HCT116 (cell line): ENCODE measurements around the gene SLC27A1. TPM values are rescaled to one million over a fixed set of nuclear protein-coding genes. Genes with fewer than 3 reads are reported as not detected.

Experiments
- ATAC-seq: fragments of 200-7000 bp; cut with Tn5 transposase; 2 replicates; pipeline ENCODE4 v1.9.1; 2020; ENCODE audit warnings: mild to moderate bottlenecking, moderate library complexity
- BruUV-seq: library from RNA; stranded (reverse); fragments of 400-500 nt; replicated peaks from 2 replicates; lab custom pipeline; 2021; lab: Mats Ljungman, UMichigan
- CTCF ChIA-PET: fragments of 300-600 bp; sonication (Branson Sonifier 250); formaldehyde crosslinking; loops from one replicate; lab custom pipeline; 2021; ENCODE audit warnings: antibody characterized with exemption; lab: Charles Lee
- POLR2A ChIA-PET: fragments of 300-600, 350-600 bp; sonication (Branson Sonifier 250); formaldehyde crosslinking; loops from one replicate; lab custom pipeline; 2021; ENCODE audit warnings: antibody characterized with exemption; lab: Charles Lee
- RAD21 ChIA-PET, 2 experiments: fragments of 300-600 bp; sonication (Branson Sonifier 250); formaldehyde crosslinking; loops; one replicate each; lab custom pipeline; 2023; ENCODE audit warnings: low total read pairs in 2 of 2; ENCODE audit not compliant: uncharacterized antibody in 2 of 2, unreplicated experiment in 2 of 2, low non-redundant PET in 1 of 2; lab: Charles Lee
- DNase-seq: peaks from one replicate; pipeline ENCODE4 v3.0.0-alpha.2; 2010; ENCODE audit warnings: low read depth, low spot score
- H2AFZ ChIP-seq: fragments of 200-600 bp; shearing (Covaris generic), sonication (generic); 2 replicates; pipeline ENCODE4 v1.6.1; 2017; ENCODE audit warnings: low read depth, mixed run types, mixed read lengths, antibody characterized with exemption, low read length; ENCODE audit not compliant: poor library complexity, severe bottlenecking
- H3K27ac ChIP-seq: 2 replicates; pipeline ENCODE4 v1.5.1; 2012; ENCODE audit warnings: low read depth, low read length
- H3K27me3 ChIP-seq: fragments of 200-600 bp; sonication (generic); 2 replicates; pipeline ENCODE4 v1.6.1; 2016; ENCODE audit warnings: mixed run types, low read length, mixed read lengths; ENCODE audit not compliant: insufficient read depth
- H3K36me3 ChIP-seq, 2 experiments: fragments of 200-500 bp in 1 of 2; fragments of 200-600 bp in 1 of 2; sonication (Bioruptor generic) in 1 of 2; sonication (generic) in 1 of 2; 2 replicates each; pipeline versions ENCODE4 v1.5.1 to v1.6.1; 2014 to 2016; ENCODE audit warnings: low read length in 2 of 2, inconsistent platforms in 1 of 2, mixed read lengths in 1 of 2, mixed run types in 1 of 2; ENCODE audit not compliant: insufficient read depth in 2 of 2, control insufficient read depth in 1 of 2
- H3K4me1 ChIP-seq, 2 experiments: fragments of 200-600 bp in 1 of 2; sonication (generic) in 1 of 2; 2 replicates each; pipeline versions ENCODE4 v1.5.1 to v1.6.1; 2012 to 2017; ENCODE audit warnings: low read length in 2 of 2, inconsistent platforms in 1 of 2, mild to moderate bottlenecking in 1 of 2, mixed read lengths in 1 of 2, mixed run types in 1 of 2, moderate library complexity in 1 of 2; ENCODE audit not compliant: insufficient read depth in 2 of 2, control insufficient read depth in 1 of 2
- H3K4me2 ChIP-seq: fragments of 200-600 bp; sonication (generic); 2 replicates; pipeline ENCODE4 v1.6.1; 2017; ENCODE audit warnings: mixed run types, low read length, mixed read lengths
- H3K4me3 ChIP-seq, 2 experiments: fragments of 200-600 bp in 1 of 2; sonication (generic) in 1 of 2; replicated peaks in 1 of 2; 2 replicates each; pipeline ENCODE4 v1.5.1; 2011 to 2016; ENCODE audit warnings: low read length in 2 of 2, control low read depth in 1 of 2, low read depth in 1 of 2, mild to moderate bottlenecking in 1 of 2, mixed read lengths in 1 of 2, mixed run types in 1 of 2
- H3K79me2 ChIP-seq: fragments of 200-600 bp; sonication (generic); 2 replicates; pipeline ENCODE4 v1.6.1; 2017; ENCODE audit warnings: mild to moderate bottlenecking, mixed run types, low read length, moderate library complexity, mixed read lengths; ENCODE audit not compliant: insufficient read depth
- H3K9ac ChIP-seq: fragments of 200-600 bp; sonication (generic); 2 replicates; pipeline ENCODE4 v1.6.1; 2016; ENCODE audit warnings: low read length, mixed read lengths
- H3K9me2 ChIP-seq: fragments of 200-600 bp; sonication (generic), shearing (Covaris generic); 2 replicates; pipeline ENCODE4 v1.6.1; 2017; ENCODE audit warnings: mixed run types, mild to moderate bottlenecking, moderate library complexity; ENCODE audit not compliant: insufficient read depth
- H3K9me3 ChIP-seq, 2 experiments: fragments of 200-500 bp in 1 of 2; fragments of 200-600 bp in 1 of 2; sonication (Bioruptor generic) in 1 of 2; sonication (generic) in 1 of 2; 2 replicates each; pipeline ENCODE4 v1.6.1; 2014 to 2017; ENCODE audit warnings: low read length in 2 of 2, mixed read lengths in 2 of 2, inconsistent platforms in 1 of 2, low read depth in 1 of 2, mild to moderate bottlenecking in 1 of 2, mixed run types in 1 of 2, moderate library complexity in 1 of 2; ENCODE audit not compliant: control insufficient read depth in 1 of 2, insufficient read depth in 1 of 2
- H4K20me1 ChIP-seq: fragments of 200-600 bp; sonication (generic), shearing (Covaris generic); 2 replicates; pipeline ENCODE4 v1.6.1; 2017; ENCODE audit warnings: mixed run types, mild to moderate bottlenecking, moderate library complexity; ENCODE audit not compliant: insufficient read depth
- CBX3 ChIP-seq: IDR thresholded peaks from 2 replicates; pipeline ENCODE4 v1.6.1; 2012; ENCODE audit warnings: low read depth
- CEBPB ChIP-seq: IDR thresholded peaks from 2 replicates; pipeline ENCODE4 v1.6.1; 2012; ENCODE audit warnings: low read depth
- ELF1 ChIP-seq: IDR thresholded peaks from 2 replicates; pipeline ENCODE4 v1.6.1; 2012; ENCODE audit warnings: low read depth, borderline replicate concordance
- EZH2 ChIP-seq: fragments of 200-600 bp; sonication (generic); IDR thresholded peaks from 2 replicates; pipeline ENCODE4 v1.6.1; 2017; ENCODE audit warnings: antibody characterized with exemption, mixed run types
- YY1 ChIP-seq: IDR thresholded peaks from 2 replicates; pipeline ENCODE4 v1.6.1; 2011; ENCODE audit warnings: low read length, low read depth, moderate library complexity, mild to moderate bottlenecking; ENCODE audit not compliant: insufficient replicate concordance; ENCODE audit errors: extremely low read depth
- intact Hi-C: fragments of 100-400 bp; cut with micrococcal nuclease; formaldehyde crosslinking; loops from 2 replicates; pipeline ENCODE4 v1.10.0; 2022
- total RNA-seq: library from RNA; stranded (reverse); gene quantifications from one replicate; pipeline ENCODE4 v1.2.1, GENCODE V29; 2021; ENCODE audit not compliant: unreplicated experiment
- TF ChIP-seq, protein P1 (sequence below): IDR thresholded peaks from 2 replicates; pipeline ENCODE4 v1.6.1; 2011; ENCODE audit warnings: mild to moderate bottlenecking, low read length, moderate library complexity; ENCODE audit not compliant: insufficient replicate concordance; ENCODE audit errors: extremely low read depth
- TF ChIP-seq, protein P2 (sequence below): IDR thresholded peaks from 2 replicates; pipeline ENCODE4 v1.6.1; 2012; ENCODE audit warnings: low read depth
- TF ChIP-seq, protein P3 (sequence below), 3 experiments: fragments of 200-600 bp in 1 of 3; sonication (generic) in 1 of 3; IDR thresholded peaks in 2 of 3; conservative IDR thresholded peaks in 1 of 3; 2 replicates each; pipeline ENCODE4 v1.5.1; 2012 to 2017; ENCODE audit warnings: low read depth in 2 of 3, low read length in 2 of 3, antibody characterized with exemption in 1 of 3, borderline replicate concordance in 1 of 3, control low read depth in 1 of 3, mild to moderate bottlenecking in 1 of 3, mixed read lengths in 1 of 3, mixed run types in 1 of 3, moderate library complexity in 1 of 3; ENCODE audit not compliant: insufficient read depth in 1 of 3

The SLC27A1 gene
- total RNA-seq, 1 experiment from 2014 or later = 22.5 TPM

- no peak overlapping the region for H3K4me2 ChIP-seq
- CTCF ChIA-PET = no interaction called here
- no peak overlapping the region for H3K4me3 ChIP-seq
- peak; percentile 22 for DNase-seq
- H3K27ac ChIP-seq = no peak overlapping the region
- no peak overlapping the region for H3K9ac ChIP-seq
- RAD21 ChIA-PET = no interaction called here
- intact Hi-C loops = no loop called here
- TF ChIP-seq, protein P1, sequence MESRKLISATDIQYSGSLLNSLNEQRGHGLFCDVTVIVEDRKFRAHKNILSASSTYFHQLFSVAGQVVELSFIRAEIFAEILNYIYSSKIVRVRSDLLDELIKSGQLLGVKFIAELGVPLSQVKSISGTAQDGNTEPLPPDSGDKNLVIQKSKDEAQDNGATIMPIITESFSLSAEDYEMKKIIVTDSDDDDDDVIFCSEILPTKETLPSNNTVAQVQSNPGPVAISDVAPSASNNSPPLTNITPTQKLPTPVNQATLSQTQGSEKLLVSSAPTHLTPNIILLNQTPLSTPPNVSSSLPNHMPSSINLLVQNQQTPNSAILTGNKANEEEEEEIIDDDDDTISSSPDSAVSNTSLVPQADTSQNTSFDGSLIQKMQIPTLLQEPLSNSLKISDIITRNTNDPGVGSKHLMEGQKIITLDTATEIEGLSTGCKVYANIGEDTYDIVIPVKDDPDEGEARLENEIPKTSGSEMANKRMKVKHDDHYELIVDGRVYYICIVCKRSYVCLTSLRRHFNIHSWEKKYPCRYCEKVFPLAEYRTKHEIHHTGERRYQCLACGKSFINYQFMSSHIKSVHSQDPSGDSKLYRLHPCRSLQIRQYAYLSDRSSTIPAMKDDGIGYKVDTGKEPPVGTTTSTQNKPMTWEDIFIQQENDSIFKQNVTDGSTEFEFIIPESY = no peak
- no peak for TF ChIP-seq YY1
- TF ChIP-seq CBX3 = 0 out of 2 replicates have a peak, but pooled peaks have one; percentile 20
- no peak for TF ChIP-seq ELF1
- TF ChIP-seq, protein P2, sequence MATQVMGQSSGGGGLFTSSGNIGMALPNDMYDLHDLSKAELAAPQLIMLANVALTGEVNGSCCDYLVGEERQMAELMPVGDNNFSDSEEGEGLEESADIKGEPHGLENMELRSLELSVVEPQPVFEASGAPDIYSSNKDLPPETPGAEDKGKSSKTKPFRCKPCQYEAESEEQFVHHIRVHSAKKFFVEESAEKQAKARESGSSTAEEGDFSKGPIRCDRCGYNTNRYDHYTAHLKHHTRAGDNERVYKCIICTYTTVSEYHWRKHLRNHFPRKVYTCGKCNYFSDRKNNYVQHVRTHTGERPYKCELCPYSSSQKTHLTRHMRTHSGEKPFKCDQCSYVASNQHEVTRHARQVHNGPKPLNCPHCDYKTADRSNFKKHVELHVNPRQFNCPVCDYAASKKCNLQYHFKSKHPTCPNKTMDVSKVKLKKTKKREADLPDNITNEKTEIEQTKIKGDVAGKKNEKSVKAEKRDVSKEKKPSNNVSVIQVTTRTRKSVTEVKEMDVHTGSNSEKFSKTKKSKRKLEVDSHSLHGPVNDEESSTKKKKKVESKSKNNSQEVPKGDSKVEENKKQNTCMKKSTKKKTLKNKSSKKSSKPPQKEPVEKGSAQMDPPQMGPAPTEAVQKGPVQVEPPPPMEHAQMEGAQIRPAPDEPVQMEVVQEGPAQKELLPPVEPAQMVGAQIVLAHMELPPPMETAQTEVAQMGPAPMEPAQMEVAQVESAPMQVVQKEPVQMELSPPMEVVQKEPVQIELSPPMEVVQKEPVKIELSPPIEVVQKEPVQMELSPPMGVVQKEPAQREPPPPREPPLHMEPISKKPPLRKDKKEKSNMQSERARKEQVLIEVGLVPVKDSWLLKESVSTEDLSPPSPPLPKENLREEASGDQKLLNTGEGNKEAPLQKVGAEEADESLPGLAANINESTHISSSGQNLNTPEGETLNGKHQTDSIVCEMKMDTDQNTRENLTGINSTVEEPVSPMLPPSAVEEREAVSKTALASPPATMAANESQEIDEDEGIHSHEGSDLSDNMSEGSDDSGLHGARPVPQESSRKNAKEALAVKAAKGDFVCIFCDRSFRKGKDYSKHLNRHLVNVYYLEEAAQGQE = no peak
- TF ChIP-seq EZH2 = no peak
- no peak for TF ChIP-seq CEBPB
- TF ChIP-seq, protein P3, sequence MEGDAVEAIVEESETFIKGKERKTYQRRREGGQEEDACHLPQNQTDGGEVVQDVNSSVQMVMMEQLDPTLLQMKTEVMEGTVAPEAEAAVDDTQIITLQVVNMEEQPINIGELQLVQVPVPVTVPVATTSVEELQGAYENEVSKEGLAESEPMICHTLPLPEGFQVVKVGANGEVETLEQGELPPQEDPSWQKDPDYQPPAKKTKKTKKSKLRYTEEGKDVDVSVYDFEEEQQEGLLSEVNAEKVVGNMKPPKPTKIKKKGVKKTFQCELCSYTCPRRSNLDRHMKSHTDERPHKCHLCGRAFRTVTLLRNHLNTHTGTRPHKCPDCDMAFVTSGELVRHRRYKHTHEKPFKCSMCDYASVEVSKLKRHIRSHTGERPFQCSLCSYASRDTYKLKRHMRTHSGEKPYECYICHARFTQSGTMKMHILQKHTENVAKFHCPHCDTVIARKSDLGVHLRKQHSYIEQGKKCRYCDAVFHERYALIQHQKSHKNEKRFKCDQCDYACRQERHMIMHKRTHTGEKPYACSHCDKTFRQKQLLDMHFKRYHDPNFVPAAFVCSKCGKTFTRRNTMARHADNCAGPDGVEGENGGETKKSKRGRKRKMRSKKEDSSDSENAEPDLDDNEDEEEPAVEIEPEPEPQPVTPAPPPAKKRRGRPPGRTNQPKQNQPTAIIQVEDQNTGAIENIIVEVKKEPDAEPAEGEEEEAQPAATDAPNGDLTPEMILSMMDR (IDR thresholded peaks at IDR 0.05 in 2 of 3, conservative IDR thresholded peaks at IDR 0.05 in 1 of 3; ENCODE audit: borderline replicate concordance in 1 of 3, insufficient read depth in 1 of 3, low read depth in 2 of 3, low read length in 2 of 3) = no peak
- TF ChIP-seq, all 23 proteins: peak for 1
- POLR2A ChIA-PET = no interaction called here
- Histone ChIP-seq H3K36me3 (no peaks in the 10 kb centered on the region), H2AFZ (no peak overlapping the region), H3K27me3 (no peaks in the 10 kb centered on the region), H4K20me1 (no peaks in the 10 kb centered on the region), H3K79me2 (no peaks in the 10 kb centered on the region), H3K9me3 (no peaks in the 10 kb centered on the region), H3K9me2 (no peaks in the 10 kb centered on the region), H3K4me1 (peaks cover 5 to 16% of the 10 kb centered on the region in 2 experiments; a peak in 3 of 4 replicates)
- no TSS peak for BruUV-seq
- ATAC-seq = peak; percentile 69; the same call in 1 of the 2 replicates
These were observed 78.9 kb downstream of the SLC27A1 start for GRCh38 chr19:17549085-17549740.
